Natural killer cell (primary cell): ENCODE measurements around the gene SYT3. TPM values are rescaled to one million over a fixed set of nuclear protein-coding genes. Genes with fewer than 3 reads are reported as not detected.

Experiments
- ATAC-seq, 3 donors: fragments of 150-1000 bp in 2 of 3; fragments of 200-7000 bp in 1 of 3; cut with Tn5 transposase; 1 replicate in 1 of 3; 2 replicates in 2 of 3; pipeline ENCODE4 v1.10.0; 2021; ENCODE audit warnings: mild to moderate bottlenecking in 2 of 3, moderate library complexity in 2 of 3
- DNase-seq, 2 donors: peaks; one replicate each; pipeline versions ENCODE4 v3.0.0 to v3.0.0-alpha.2; 2013 to 2021; ENCODE audit warnings: mixed read lengths in 1 of 2
- H3K27ac ChIP-seq: one replicate; pipeline ENCODE4 v1.5.1; 2013; ENCODE audit warnings: mild to moderate bottlenecking, low read length
- H3K27me3 ChIP-seq: one replicate; pipeline ENCODE4 v1.6.1; 2013; ENCODE audit warnings: low read length; ENCODE audit not compliant: control insufficient read depth, insufficient read depth
- H3K36me3 ChIP-seq: one replicate; pipeline ENCODE4 v1.6.1; 2013; ENCODE audit warnings: low read length; ENCODE audit not compliant: control insufficient read depth, insufficient read depth
- H3K4me1 ChIP-seq: one replicate; pipeline ENCODE4 v1.6.1; 2013; ENCODE audit warnings: low read length; ENCODE audit not compliant: control insufficient read depth, insufficient read depth
- H3K4me3 ChIP-seq: one replicate; pipeline ENCODE4 v1.5.1; 2013; ENCODE audit warnings: low read length
- H3K9me3 ChIP-seq: one replicate; pipeline ENCODE4 v1.6.1; 2013; ENCODE audit warnings: low read length; ENCODE audit not compliant: control insufficient read depth, insufficient read depth
- H3K27ac Mint-ChIP-seq, 2 donors: one replicate each; pipeline ENCODE4 v1.8.0; 2022; ENCODE audit warnings: mild to moderate bottlenecking in 2 of 2, mixed read lengths in 2 of 2, moderate library complexity in 1 of 2
- H3K27me3 Mint-ChIP-seq, 2 donors: one replicate each; pipeline ENCODE4 v1.8.0; 2022; ENCODE audit warnings: low read depth in 2 of 2, mixed read lengths in 2 of 2
- H3K36me3 Mint-ChIP-seq: one replicate; pipeline ENCODE4 v1.8.0; 2022; ENCODE audit warnings: mixed read lengths
- H3K4me1 Mint-ChIP-seq, 2 donors: one replicate each; pipeline ENCODE4 v1.8.0; 2022; ENCODE audit warnings: mixed read lengths in 2 of 2
- H3K4me3 Mint-ChIP-seq: one replicate; pipeline ENCODE4 v1.8.0; 2022; ENCODE audit warnings: mild to moderate bottlenecking, moderate library complexity, mixed read lengths
- H3K9me3 Mint-ChIP-seq, 2 donors: one replicate each; pipeline ENCODE4 v1.8.0; 2022; ENCODE audit warnings: mixed read lengths in 2 of 2
- WGBS: methylation state at CpG from one replicate; pipeline ENCODE4 v1.1.7; 2013; ENCODE audit warnings: missing lambda C conversion rate; ENCODE audit not compliant: insufficient coverage; 5-methylcytosine and 5-hydroxymethylcytosine counted together
- intact Hi-C: fragments of 100-400 bp; cut with micrococcal nuclease; formaldehyde crosslinking; loops from one replicate; pipeline ENCODE4 v1.14.2; 2022
- total RNA-seq, 4 donors: library from RNA; stranded (reverse); fragments of 120-200 nt in 1 of 4; gene quantifications; one replicate each; pipeline versions ENCODE4 v1.2.3 to v1.2.4, GENCODE V29; 2013 to 2022
- TF ChIP-seq, protein P1 (sequence below): fragments of 200-600 bp; IDR thresholded peaks from one replicate; pipeline ENCODE4 v1.8.0; 2022; ENCODE audit warnings: antibody characterized with exemption

The SYT3 gene
- total RNA-seq, 3 donors from 2014 or later (not counting 1 experiment from before 2014, with no cell fraction given) = not detected

DNA sequence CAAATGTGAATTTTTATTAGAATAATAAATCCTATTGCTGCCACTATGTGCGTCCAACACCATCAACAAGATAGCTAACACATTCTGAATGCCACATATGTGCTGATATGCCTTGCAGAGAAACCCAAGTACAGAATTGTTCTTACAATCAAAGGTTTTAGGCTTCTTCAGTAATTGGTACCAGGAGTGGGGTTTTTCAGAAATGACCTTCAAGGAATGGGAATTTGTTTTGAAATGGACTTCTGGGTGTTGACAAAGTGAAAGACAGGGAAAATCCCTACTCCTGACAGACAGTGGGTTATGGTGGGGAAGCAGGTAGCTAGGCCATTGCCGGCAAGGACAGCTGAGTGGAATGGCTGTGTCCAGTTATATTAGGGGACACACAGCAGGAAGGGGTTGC is 5.7 kb downstream of the SYT3 start:
- Histone ChIP-seq H3K9me3 (peaks cover 20% of the 10 kb centered on the region), H3K36me3 (no peaks in the 10 kb centered on the region), H3K4me3 (no peak overlapping the region), H3K27ac (no peak overlapping the region), H3K4me1 (peaks cover 3% of the 10 kb centered on the region), H3K27me3 (peaks cover 3% of the 10 kb centered on the region)
- intact Hi-C loops = no loop called here
- TF ChIP-seq, protein P1, sequence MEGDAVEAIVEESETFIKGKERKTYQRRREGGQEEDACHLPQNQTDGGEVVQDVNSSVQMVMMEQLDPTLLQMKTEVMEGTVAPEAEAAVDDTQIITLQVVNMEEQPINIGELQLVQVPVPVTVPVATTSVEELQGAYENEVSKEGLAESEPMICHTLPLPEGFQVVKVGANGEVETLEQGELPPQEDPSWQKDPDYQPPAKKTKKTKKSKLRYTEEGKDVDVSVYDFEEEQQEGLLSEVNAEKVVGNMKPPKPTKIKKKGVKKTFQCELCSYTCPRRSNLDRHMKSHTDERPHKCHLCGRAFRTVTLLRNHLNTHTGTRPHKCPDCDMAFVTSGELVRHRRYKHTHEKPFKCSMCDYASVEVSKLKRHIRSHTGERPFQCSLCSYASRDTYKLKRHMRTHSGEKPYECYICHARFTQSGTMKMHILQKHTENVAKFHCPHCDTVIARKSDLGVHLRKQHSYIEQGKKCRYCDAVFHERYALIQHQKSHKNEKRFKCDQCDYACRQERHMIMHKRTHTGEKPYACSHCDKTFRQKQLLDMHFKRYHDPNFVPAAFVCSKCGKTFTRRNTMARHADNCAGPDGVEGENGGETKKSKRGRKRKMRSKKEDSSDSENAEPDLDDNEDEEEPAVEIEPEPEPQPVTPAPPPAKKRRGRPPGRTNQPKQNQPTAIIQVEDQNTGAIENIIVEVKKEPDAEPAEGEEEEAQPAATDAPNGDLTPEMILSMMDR = no peak
- no peak for DNase-seq
- H3K27me3 Mint-ChIP-seq = peaks cover 28 to 30% of the 10 kb centered on the region in 2 donors
- no peak overlapping the region for H3K27ac Mint-ChIP-seq
- peaks cover 14% of the 10 kb centered on the region for H3K36me3 Mint-ChIP-seq
- 100% methylated on average over 1 of the region's 2 CpGs for WGBS
- peaks cover 0 to 8% of the 10 kb centered on the region in 2 donors for H3K4me1 Mint-ChIP-seq
- ATAC-seq = no peak
- H3K4me3 Mint-ChIP-seq = no peak overlapping the region
- peaks cover 0 to 6% of the 10 kb centered on the region in 2 donors for H3K9me3 Mint-ChIP-seq

- no peak for DNase-seq
- peaks cover 14% of the 10 kb centered on the region for H3K36me3 Mint-ChIP-seq
- 90% methylated on average over 2 of the region's 2 CpGs for WGBS
- TF ChIP-seq, protein P1 = no peak
- peaks cover 0 to 2% of the 10 kb centered on the region in 2 donors for H3K4me1 Mint-ChIP-seq
- no peak overlapping the region for H3K27ac Mint-ChIP-seq
- peaks cover 0 to 3% of the 10 kb centered on the region in 2 donors for H3K9me3 Mint-ChIP-seq
- Histone ChIP-seq H3K27me3 (no peaks in the 10 kb centered on the region), H3K4me3 (no peak overlapping the region), H3K27ac (no peak overlapping the region), H3K9me3 (peaks cover 20% of the 10 kb centered on the region), H3K4me1 (no peaks in the 10 kb centered on the region), H3K36me3 (no peaks in the 10 kb centered on the region)
- intact Hi-C loops = no loop called here
- no peak for ATAC-seq
- H3K4me3 Mint-ChIP-seq = no peak overlapping the region
- peaks cover 22 to 26% of the 10 kb centered on the region in 2 donors for H3K27me3 Mint-ChIP-seq
Measured at GRCh38 chr19:50633359-50633758, 6.3 kb downstream of the SYT3 start.

DNA sequence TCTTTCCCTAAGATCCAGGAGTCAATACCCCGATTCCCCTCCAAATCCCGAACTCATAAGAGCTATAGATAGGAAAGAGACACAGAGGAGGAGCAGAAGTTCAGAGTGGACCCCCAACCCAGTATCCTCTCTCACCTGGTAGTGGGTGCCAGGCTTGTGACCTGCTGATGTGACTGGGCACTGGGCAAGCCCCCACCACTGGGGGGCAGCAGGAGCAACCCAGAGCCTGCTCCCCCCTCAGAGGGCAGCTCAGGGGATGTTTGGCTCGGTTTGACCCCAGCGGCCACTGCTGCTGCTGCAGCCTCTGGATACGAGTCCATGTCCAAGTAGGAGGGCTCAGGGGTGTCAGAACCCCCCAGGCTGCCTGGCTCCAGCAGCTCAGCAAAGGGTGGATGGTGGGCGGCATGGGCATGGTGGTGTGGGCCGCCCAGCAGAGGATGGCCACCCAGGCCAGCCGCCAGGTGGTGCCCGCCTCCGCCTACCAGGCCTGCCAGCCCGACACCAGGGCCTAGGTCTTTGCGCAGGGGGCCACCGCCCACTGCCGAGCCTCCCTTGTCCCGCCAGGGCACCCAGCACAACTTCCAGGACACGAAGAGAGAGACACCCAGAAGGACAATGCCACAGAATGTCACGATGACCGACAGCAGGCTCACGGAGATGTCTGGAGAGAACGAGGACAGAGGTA is 7.4 kb downstream of the SYT3 start:
- Histone ChIP-seq H3K4me1 (no peaks in the 10 kb centered on the region), H3K36me3 (no peaks in the 10 kb centered on the region), H3K27me3 (no peaks in the 10 kb centered on the region), H3K9me3 (peaks cover 20% of the 10 kb centered on the region), H3K27ac (no peak overlapping the region), H3K4me3 (no peak overlapping the region)
- H3K36me3 Mint-ChIP-seq = peaks cover 14% of the 10 kb centered on the region
- H3K27ac Mint-ChIP-seq = no peak overlapping the region
- H3K27me3 Mint-ChIP-seq = peaks cover 11 to 18% of the 10 kb centered on the region in 2 donors
- DNase-seq (no peak), ATAC-seq (no peak)
- peaks cover 0 to 2% of the 10 kb centered on the region in 2 donors for H3K9me3 Mint-ChIP-seq
- H3K4me3 Mint-ChIP-seq = no peak overlapping the region
- intact Hi-C loops = no loop called here
- TF ChIP-seq, protein P1 = no peak
- WGBS = 85% methylated on average over 20 of the region's 20 CpGs
- no peaks in the 10 kb centered on the region for H3K4me1 Mint-ChIP-seq

DNA sequence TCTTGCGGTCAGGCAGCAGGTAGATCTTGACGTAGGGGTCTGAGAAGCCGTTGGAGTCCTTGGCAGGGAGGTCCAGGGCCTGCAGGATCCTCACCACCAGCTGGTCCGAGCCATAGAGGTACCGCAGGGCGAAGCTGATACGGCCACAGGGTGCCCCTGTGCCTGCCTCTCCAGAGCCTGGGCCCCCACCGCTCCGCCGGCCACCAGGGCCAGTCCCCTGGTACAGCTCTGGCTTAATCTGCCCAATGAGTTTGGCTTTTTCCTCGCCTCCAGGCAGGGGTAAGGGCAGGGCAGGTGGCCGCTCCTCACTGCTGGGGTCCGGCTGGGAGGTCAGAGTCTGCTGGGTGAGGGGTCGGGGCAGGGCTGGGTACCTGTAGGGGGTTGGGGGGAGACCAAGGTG is 9.9 kb downstream of the SYT3 start:
- peaks cover 0 to 15% of the 10 kb centered on the region in 2 donors for H3K27me3 Mint-ChIP-seq
- no peaks in the 10 kb centered on the region for H3K4me1 Mint-ChIP-seq
- TF ChIP-seq, protein P1 = no peak
- Histone ChIP-seq H3K9me3 (peaks cover 12% of the 10 kb centered on the region), H3K4me3 (no peak overlapping the region), H3K4me1 (no peaks in the 10 kb centered on the region), H3K27me3 (no peaks in the 10 kb centered on the region), H3K27ac (no peak overlapping the region), H3K36me3 (no peaks in the 10 kb centered on the region)
- H3K27ac Mint-ChIP-seq = no peak overlapping the region
- WGBS = 85% methylated on average over 14 of the region's 14 CpGs
- no peak overlapping the region for H3K4me3 Mint-ChIP-seq
- DNase-seq (no peak), ATAC-seq (no peak)
- intact Hi-C loops = no loop called here
- H3K36me3 Mint-ChIP-seq = peaks cover 14% of the 10 kb centered on the region
- H3K9me3 Mint-ChIP-seq = peaks cover 0 to 2% of the 10 kb centered on the region in 2 donors
